K562 (cell line): ENCODE measurements around the gene KLC1. TPM values are rescaled to one million over a fixed set of nuclear protein-coding genes. Genes with fewer than 3 reads are reported as not detected.
A peak's percentile ranks its signal among the peaks of the same experiment; 100 is the strongest.

Source experiments
- CBFA2T2 ChIP-seq: fragments of 450-650 bp; conservative IDR thresholded peaks from 2 replicates; pipeline ENCODE4 v1.6.1; 2017; ENCODE audit warnings: mild to moderate bottlenecking
- ETV5 ChIP-seq: sonication (generic); formaldehyde crosslinking; IDR thresholded peaks from 2 replicates; pipeline ENCODE4 v1.4.0; 2020; ENCODE audit warnings: low read depth, mild to moderate bottlenecking, missing genetic modification reagents
- FIP1L1 ChIP-seq: fragments of 200-400 bp; formaldehyde crosslinking; IDR thresholded peaks from 2 replicates; pipeline ENCODE4 v1.6.1; 2018; ENCODE audit warnings: mild to moderate bottlenecking, low read depth, low read length; ENCODE audit not compliant: poor library complexity, severe bottlenecking
- HNRNPK ChIP-seq: fragments of 200-400 bp; formaldehyde crosslinking; IDR thresholded peaks from one replicate; pipeline ENCODE4 v1.6.1; 2018; ENCODE audit warnings: mild to moderate bottlenecking, low read depth, low read length; ENCODE audit not compliant: poor library complexity, severe bottlenecking
- MED1 ChIP-seq: sonication (generic); formaldehyde crosslinking; IDR thresholded peaks from 2 replicates; pipeline ENCODE4 v1.8.1; 2023; ENCODE audit warnings: missing genetic modification reagents, borderline replicate concordance
- PTTG1 ChIP-seq: fragments of 450-650 bp; IDR thresholded peaks from 2 replicates; pipeline ENCODE4 v1.6.1; 2016; ENCODE audit warnings: low read depth, mild to moderate bottlenecking, missing genetic modification characterization, missing compliant biosample characterization
- SLC30A9 ChIP-seq: fragments of 250-450 bp; sonication (Bioruptor Pico); IDR thresholded peaks from 2 replicates; pipeline ENCODE4 v1.8.0; 2022; ENCODE audit warnings: mild to moderate bottlenecking, moderate library complexity
- TEAD4 ChIP-seq, 2 experiments: sonication (generic) in 1 of 2; formaldehyde crosslinking in 1 of 2; IDR thresholded peaks; 2 replicates each; pipeline versions ENCODE4 v1.6.1 to v1.8.0; 2012 to 2022; ENCODE audit warnings: borderline replicate concordance in 1 of 2, inconsistent platforms in 1 of 2, low read length in 1 of 2, mild to moderate bottlenecking in 1 of 2, missing genetic modification reagents in 1 of 2
- ZKSCAN1 ChIP-seq: fragments of 150-350 bp; IDR thresholded peaks from 2 replicates; pipeline ENCODE4 v1.6.1; 2016; ENCODE audit warnings: low read depth, low read length
- ZKSCAN8 ChIP-seq: fragments of 200-800 bp; sonication (Bioruptor generic); IDR thresholded peaks from 2 replicates; pipeline ENCODE4 v1.6.1; 2016; ENCODE audit warnings: missing genetic modification characterization, missing compliant biosample characterization
- ZSCAN32 ChIP-seq: fragments of 450-650 bp; formaldehyde crosslinking; IDR thresholded peaks from 2 replicates; pipeline ENCODE4 v1.4.0; 2020; ENCODE audit warnings: mild to moderate bottlenecking, moderate library complexity
- polyA plus RNA-seq, 8 experiments: library from polyadenylated mRNA; depleted of rRNA in 4 of 8; stranded (reverse) in 5 of 8; unstranded in 3 of 8; fragments of >200 nt; fragmentation: Nextera tagmentation in 2 of 8; fragmentation: Illumina TruSeq in 1 of 8; extraction: Ambion mirVana in 2 of 8; extraction: Trizol in 1 of 8; gene quantifications; 2 replicates each; pipeline versions ENCODE4 v1.2.1 to v1.2.3, GENCODE V29; 2011 to 2014; ENCODE audit warnings: inconsistent platforms in 1 of 8, missing spikeins in 1 of 8
- total RNA-seq, 7 experiments: library from RNA; depleted of rRNA in 6 of 7; stranded (reverse); fragments of >200 nt in 6 of 7; fragmentation: Illumina TruSeq in 2 of 7; extraction: Trizol in 2 of 7; gene quantifications; 2 replicates each; pipeline versions ENCODE4 v1.2.1 to v1.2.3, GENCODE V29; 2011 to 2021; ENCODE audit warnings: low replicate concordance in 1 of 7
- TF ChIP-seq, protein P1 (sequence below), 3 experiments: fragments of 200-800 bp in 1 of 3; fragments of 250-450 bp in 1 of 3; fragments of 450-650 bp in 1 of 3; sonication (Bioruptor Pico) in 1 of 3; sonication (Bioruptor generic) in 1 of 3; formaldehyde crosslinking in 1 of 3; IDR thresholded peaks; 2 replicates each; pipeline versions ENCODE4 v1.6.1 to v1.8.0; 2016 to 2022; ENCODE audit warnings: mild to moderate bottlenecking in 2 of 3, missing genetic modification characterization in 2 of 3, missing compliant biosample characterization in 1 of 3, moderate library complexity in 1 of 3
- TF ChIP-seq, protein P2 (sequence below): sonication (generic); formaldehyde crosslinking; IDR thresholded peaks from 2 replicates; pipeline ENCODE4 v1.8.0; 2023; ENCODE audit warnings: mild to moderate bottlenecking, missing genetic modification reagents
- TF ChIP-seq, protein P3 (sequence below): fragments of 450-650 bp; IDR thresholded peaks from 2 replicates; pipeline ENCODE4 v1.6.1; 2016; ENCODE audit warnings: mild to moderate bottlenecking
- TF ChIP-seq, protein P4 (sequence below): sonication (generic); formaldehyde crosslinking; IDR thresholded peaks from 2 replicates; pipeline ENCODE4 v1.5.0; 2020; ENCODE audit warnings: missing genetic modification reagents

Gene KLC1
- total and polyA plus RNA-seq, 9 of the 15 experiments (the other 6 are each of a cell fraction or from before 2014, with no cell fraction given) = 4.9 to 134 (median 54.8) TPM

DNA sequence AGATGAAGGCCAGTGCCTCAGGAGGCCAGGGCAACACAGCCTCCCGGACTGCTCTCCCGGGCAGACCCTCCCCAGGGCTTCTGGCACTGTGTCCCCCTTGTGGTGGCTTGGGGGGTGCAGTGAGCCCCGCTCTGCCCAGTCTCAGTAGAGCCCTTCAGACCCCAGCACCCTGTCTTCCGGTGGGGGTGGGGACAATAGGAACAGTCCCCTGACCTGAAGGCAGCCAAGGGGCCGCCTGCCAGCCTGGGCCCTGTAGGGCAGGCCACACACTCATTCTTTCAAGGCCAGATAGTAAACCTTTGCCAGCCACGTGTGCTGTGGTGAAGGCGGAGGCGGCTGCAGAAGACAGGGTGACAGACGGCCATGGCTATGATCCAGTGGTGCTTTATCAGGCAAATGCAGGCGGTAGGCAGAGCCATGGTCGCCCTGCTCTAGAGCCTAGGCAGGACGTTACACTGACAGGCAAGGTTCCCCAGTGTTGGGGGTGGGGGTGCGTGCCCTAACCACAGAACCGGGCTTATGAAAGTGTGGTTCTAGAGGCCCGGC, 101.6 kb downstream of the KLC1 start (continued):
- TF ChIP-seq, protein P1, sequence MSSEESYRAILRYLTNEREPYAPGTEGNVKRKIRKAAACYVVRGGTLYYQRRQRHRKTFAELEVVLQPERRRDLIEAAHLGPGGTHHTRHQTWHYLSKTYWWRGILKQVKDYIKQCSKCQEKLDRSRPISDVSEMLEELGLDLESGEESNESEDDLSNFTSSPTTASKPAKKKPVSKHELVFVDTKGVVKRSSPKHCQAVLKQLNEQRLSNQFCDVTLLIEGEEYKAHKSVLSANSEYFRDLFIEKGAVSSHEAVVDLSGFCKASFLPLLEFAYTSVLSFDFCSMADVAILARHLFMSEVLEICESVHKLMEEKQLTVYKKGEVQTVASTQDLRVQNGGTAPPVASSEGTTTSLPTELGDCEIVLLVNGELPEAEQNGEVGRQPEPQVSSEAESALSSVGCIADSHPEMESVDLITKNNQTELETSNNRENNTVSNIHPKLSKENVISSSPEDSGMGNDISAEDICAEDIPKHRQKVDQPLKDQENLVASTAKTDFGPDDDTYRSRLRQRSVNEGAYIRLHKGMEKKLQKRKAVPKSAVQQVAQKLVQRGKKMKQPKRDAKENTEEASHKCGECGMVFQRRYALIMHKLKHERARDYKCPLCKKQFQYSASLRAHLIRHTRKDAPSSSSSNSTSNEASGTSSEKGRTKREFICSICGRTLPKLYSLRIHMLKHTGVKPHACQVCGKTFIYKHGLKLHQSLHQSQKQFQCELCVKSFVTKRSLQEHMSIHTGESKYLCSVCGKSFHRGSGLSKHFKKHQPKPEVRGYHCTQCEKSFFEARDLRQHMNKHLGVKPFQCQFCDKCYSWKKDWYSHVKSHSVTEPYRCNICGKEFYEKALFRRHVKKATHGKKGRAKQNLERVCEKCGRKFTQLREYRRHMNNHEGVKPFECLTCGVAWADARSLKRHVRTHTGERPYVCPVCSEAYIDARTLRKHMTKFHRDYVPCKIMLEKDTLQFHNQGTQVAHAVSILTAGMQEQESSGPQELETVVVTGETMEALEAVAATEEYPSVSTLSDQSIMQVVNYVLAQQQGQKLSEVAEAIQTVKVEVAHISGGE (CRISPR knock-in tag; IDR thresholded peaks at IDR 0.05) = no peak
- TF ChIP-seq, protein P2, sequence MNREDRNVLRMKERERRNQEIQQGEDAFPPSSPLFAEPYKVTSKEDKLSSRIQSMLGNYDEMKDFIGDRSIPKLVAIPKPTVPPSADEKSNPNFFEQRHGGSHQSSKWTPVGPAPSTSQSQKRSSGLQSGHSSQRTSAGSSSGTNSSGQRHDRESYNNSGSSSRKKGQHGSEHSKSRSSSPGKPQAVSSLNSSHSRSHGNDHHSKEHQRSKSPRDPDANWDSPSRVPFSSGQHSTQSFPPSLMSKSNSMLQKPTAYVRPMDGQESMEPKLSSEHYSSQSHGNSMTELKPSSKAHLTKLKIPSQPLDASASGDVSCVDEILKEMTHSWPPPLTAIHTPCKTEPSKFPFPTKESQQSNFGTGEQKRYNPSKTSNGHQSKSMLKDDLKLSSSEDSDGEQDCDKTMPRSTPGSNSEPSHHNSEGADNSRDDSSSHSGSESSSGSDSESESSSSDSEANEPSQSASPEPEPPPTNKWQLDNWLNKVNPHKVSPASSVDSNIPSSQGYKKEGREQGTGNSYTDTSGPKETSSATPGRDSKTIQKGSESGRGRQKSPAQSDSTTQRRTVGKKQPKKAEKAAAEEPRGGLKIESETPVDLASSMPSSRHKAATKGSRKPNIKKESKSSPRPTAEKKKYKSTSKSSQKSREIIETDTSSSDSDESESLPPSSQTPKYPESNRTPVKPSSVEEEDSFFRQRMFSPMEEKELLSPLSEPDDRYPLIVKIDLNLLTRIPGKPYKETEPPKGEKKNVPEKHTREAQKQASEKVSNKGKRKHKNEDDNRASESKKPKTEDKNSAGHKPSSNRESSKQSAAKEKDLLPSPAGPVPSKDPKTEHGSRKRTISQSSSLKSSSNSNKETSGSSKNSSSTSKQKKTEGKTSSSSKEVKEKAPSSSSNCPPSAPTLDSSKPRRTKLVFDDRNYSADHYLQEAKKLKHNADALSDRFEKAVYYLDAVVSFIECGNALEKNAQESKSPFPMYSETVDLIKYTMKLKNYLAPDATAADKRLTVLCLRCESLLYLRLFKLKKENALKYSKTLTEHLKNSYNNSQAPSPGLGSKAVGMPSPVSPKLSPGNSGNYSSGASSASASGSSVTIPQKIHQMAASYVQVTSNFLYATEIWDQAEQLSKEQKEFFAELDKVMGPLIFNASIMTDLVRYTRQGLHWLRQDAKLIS = no peak
- TF ChIP-seq ZKSCAN1 = peak; percentile 61
- TF ChIP-seq HNRNPK = no peak
- no peak for TF ChIP-seq MED1 (CRISPR knock-in tag)
- TF ChIP-seq ZKSCAN8 (CRISPR knock-in tag) = no peak
- TF ChIP-seq CBFA2T2 = peak; percentile 76
- TF ChIP-seq, protein P3, sequence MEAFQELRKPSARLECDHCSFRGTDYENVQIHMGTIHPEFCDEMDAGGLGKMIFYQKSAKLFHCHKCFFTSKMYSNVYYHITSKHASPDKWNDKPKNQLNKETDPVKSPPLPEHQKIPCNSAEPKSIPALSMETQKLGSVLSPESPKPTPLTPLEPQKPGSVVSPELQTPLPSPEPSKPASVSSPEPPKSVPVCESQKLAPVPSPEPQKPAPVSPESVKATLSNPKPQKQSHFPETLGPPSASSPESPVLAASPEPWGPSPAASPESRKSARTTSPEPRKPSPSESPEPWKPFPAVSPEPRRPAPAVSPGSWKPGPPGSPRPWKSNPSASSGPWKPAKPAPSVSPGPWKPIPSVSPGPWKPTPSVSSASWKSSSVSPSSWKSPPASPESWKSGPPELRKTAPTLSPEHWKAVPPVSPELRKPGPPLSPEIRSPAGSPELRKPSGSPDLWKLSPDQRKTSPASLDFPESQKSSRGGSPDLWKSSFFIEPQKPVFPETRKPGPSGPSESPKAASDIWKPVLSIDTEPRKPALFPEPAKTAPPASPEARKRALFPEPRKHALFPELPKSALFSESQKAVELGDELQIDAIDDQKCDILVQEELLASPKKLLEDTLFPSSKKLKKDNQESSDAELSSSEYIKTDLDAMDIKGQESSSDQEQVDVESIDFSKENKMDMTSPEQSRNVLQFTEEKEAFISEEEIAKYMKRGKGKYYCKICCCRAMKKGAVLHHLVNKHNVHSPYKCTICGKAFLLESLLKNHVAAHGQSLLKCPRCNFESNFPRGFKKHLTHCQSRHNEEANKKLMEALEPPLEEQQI = no peak
- TF ChIP-seq SLC30A9 (CRISPR knock-in tag) = no peak
- TF ChIP-seq, protein P4, sequence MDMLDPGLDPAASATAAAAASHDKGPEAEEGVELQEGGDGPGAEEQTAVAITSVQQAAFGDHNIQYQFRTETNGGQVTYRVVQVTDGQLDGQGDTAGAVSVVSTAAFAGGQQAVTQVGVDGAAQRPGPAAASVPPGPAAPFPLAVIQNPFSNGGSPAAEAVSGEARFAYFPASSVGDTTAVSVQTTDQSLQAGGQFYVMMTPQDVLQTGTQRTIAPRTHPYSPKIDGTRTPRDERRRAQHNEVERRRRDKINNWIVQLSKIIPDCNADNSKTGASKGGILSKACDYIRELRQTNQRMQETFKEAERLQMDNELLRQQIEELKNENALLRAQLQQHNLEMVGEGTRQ = peak; percentile 6; the same call in 1 of the 2 replicates
- no peak for TF ChIP-seq PTTG1 (tag)
- TF ChIP-seq FIP1L1 = no peak
- TF ChIP-seq ETV5 = 0 out of 2 replicates have a peak, but pooled peaks have one; percentile 28
- no peak for TF ChIP-seq ZSCAN32 (CRISPR knock-in tag)
- peak; percentile 44 for TF ChIP-seq TEAD4 (IDR thresholded peaks at IDR 0.05; ENCODE audit: low read length)
- TF ChIP-seq TEAD4 (CRISPR knock-in tag; IDR thresholded peaks at IDR 0.05; ENCODE audit: borderline replicate concordance) = no peak
